ENCODE measurements around the gene CHST11.

CHST11 gene

GRCh38 chr12:104702565-104703139 is 245.9 kb downstream of the CHST11 start:
- FAIRE-seq = no peak

GRCh38 chr12:104703372-104703771 is 246.6 kb downstream of the CHST11 start:
- no peak for FAIRE-seq

GRCh38 chr12:104704224-104704779 is 247.6 kb downstream of the CHST11 start:
- FAIRE-seq = no peak

- FAIRE-seq = no peak
Observed at GRCh38 chr12:104707194-104707593, 250.4 kb downstream of the CHST11 start.

GRCh38 chr12:104707794-104708558 is 251.2 kb downstream of the CHST11 start:
- FAIRE-seq = no peak

- FAIRE-seq = no peak
Observed at GRCh38 chr12:104708891-104709290, 252.1 kb downstream of the CHST11 start.

GRCh38 chr12:104709692-104710435 is 253.1 kb downstream of the CHST11 start:
- FAIRE-seq = no peak

- no peak for FAIRE-seq
Observed at GRCh38 chr12:104710940-104711689, 254.4 kb downstream of the CHST11 start.

GRCh38 chr12:104712477-104712876 is 255.7 kb downstream of the CHST11 start:
- no peak for FAIRE-seq

- no peak for FAIRE-seq
Observed at GRCh38 chr12:104712968-104713367, 256.2 kb downstream of the CHST11 start.

- no peak for FAIRE-seq
Observed at GRCh38 chr12:104713444-104713843, 256.7 kb downstream of the CHST11 start.

GRCh38 chr12:104714369-104714768 is 257.6 kb downstream of the CHST11 start:
- no peak for FAIRE-seq

GRCh38 chr12:104716172-104716571 is 259.4 kb downstream of the CHST11 start:
- no peak for FAIRE-seq

GRCh38 chr12:104718304-104718929 is 261.7 kb downstream of the CHST11 start:
- FAIRE-seq = no peak

GRCh38 chr12:104719700-104720338 is 263.1 kb downstream of the CHST11 start:
- no peak for FAIRE-seq

GRCh38 chr12:104720339-104721038 is 263.7 kb downstream of the CHST11 start:
- no peak for FAIRE-seq

GRCh38 chr12:104721039-104721405 is 264.3 kb downstream of the CHST11 start:
- FAIRE-seq = no peak

- no peak for FAIRE-seq
Observed at GRCh38 chr12:104721936-104722335, 265.2 kb downstream of the CHST11 start.

- FAIRE-seq = no peak
Observed at GRCh38 chr12:104722601-104723534, 266.1 kb downstream of the CHST11 start.

GRCh38 chr12:104723895-104724294 is 267.1 kb downstream of the CHST11 start:
- no peak for FAIRE-seq
